Measurements from ENCODE around the gene ACTG2.

- TF ChIP-seq CTCF (IDR thresholded peaks at IDR 0.05) (no peak), POLR2A (IDR thresholded peaks at IDR 0.05) (no peak)
Measured at GRCh38 chr2:73927344-73927743, 34.5 kb downstream of the ACTG2 start.

Data from esophagus squamous epithelium (tissue), 4 donors.